Measurements from ENCODE around the gene RNF169.
"Not testable (repeated sequence)": the region's sequence is repeated elsewhere in the genome, so short reads cannot be mapped to it uniquely, and the experiment has no call there.

Gene RNF169

DNA sequence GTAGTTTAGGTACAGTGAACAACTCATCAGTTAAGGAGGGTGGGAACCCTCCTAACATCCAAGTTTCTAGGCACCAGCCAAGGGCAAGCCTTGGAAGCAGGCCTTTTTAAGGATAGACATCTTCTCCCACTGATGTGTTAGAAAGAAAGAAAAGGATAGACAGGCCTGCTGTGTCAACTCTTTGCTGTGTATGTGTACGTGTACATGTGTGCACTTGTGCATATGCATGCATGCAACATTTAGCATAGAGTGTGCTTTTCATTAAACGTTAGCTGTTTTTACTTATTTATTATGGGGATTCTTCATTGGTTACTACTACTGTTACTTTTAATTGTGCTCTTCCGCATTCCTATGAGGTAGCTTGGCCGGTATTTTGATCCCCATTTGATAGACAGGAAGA lies 36.1 kb downstream of the RNF169 start:
- DNase-seq (ENCODE audit: low spot score in 2 of 2): no peak
- Histone ChIP-seq H3K4me1 (no peaks in the 10 kb centered on the region), H3K9me3 (no peaks in the 10 kb centered on the region), H3K27me3 (ENCODE audit: low read depth) (no peaks in the 10 kb centered on the region), H3K36me3 (replicated peaks) (peaks cover 7% of the 10 kb centered on the region), H3K4me3 (no peak overlapping the region)
- in situ Hi-C loops (cut with MboI; ENCODE audit: low sequenced_read_pairs): no loop called here

DNA sequence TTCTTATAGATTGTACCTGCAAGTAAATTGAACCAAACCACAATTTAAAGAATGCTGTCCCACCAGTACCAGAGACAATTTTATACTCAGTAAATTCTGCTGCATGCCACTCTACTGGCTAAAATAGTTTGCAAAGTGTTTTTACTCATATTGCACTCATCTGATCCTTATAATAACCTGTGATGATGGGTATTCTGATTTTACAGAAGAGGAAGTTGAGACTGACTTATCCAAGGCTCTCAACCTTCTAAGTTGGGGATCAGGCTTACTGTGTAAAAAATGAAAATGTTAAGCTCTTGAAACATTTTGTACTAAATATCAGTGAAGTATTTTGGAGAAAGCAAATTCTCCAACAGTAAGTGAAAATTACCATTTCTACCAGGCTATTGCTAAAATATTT lies 37.9 kb downstream of the RNF169 start:
- DNase-seq (ENCODE audit: low spot score in 2 of 2): no peak
- H3K9me3 ChIP-seq: no peaks in the 10 kb centered on the region

DNA sequence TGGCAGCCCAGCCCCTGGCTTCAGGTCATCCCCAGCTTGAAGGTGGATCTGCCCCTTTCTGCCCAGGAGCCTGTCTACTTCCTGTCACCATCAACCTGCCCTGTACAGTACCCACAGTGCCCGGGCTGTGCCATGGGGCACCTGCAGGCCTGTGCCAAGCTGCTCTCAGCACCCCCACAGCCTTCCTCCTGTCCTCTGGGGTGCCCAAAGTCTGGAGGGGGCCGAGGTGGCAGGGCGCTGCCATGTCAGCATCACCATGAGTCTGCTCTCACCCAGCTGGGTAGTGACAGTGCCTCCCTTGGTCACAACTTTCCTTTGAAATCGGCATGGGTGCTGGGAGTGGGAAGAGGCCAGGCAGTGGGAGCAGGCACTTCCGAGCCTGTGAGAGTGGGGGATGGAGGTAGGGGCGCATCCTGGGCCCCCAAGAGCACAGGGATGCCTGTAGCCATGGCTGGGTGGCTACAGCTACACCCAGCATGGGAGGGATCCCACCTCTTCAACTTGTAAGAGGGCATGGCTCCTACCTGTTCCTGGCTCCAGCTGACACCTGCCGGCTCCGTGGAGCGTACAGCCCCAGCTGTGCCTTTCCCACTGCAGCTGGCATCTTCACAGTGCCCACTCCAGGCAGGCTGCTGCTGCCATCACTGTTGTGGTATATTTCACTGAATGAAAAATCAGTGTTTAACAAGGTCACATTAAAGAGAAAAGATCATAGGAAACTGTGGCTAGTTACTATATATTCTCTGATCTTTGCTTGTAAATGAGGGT lies 42.9 kb downstream of the RNF169 start:
- DNase-seq (ENCODE audit: low spot score in 2 of 2): no peak
- Histone ChIP-seq H3K9me3 (no peaks in the 10 kb centered on the region), H3K36me3 (replicated peaks) (peaks cover 34% of the 10 kb centered on the region), H3K4me1 (no peaks in the 10 kb centered on the region), H3K27me3 (ENCODE audit: low read depth) (no peaks in the 10 kb centered on the region), H3K4me3 (no peak overlapping the region)
- in situ Hi-C loops (cut with MboI; ENCODE audit: low sequenced_read_pairs): no loop called here

More for the DNA sequence above, 37.9 kb downstream of the RNF169 start:
- H3K36me3 ChIP-seq (replicated peaks): peaks cover 25% of the 10 kb centered on the region
- in situ Hi-C loops (cut with MboI; ENCODE audit: low sequenced_read_pairs): no loop called here
- no peaks in the 10 kb centered on the region for H3K27me3 ChIP-seq (ENCODE audit: low read depth)
- no peaks in the 10 kb centered on the region for H3K4me1 ChIP-seq
- H3K4me3 ChIP-seq: no peak overlapping the region

- H3K4me3 ChIP-seq: no peak overlapping the region
- in situ Hi-C loops (cut with MboI; ENCODE audit: low sequenced_read_pairs): no loop called here
Measured at GRCh38 chr11:74806267-74806666, 57.6 kb downstream of the RNF169 start.

GRCh38 chr11:74809801-74810200 lies 61.2 kb downstream of the RNF169 start:
- in situ Hi-C loops (cut with MboI; ENCODE audit: low sequenced_read_pairs): no loop called here
- Histone ChIP-seq H3K4me3 (no peak overlapping the region), H3K9me3 (no peaks in the 10 kb centered on the region), H3K27me3 (ENCODE audit: low read depth) (no peaks in the 10 kb centered on the region), H3K4me1 (peaks cover 4% of the 10 kb centered on the region; the same call in 1 of the 2 replicates), H3K36me3 (replicated peaks) (no peaks in the 10 kb centered on the region)
- DNase-seq (ENCODE audit: low spot score in 2 of 2): no peak

More at GRCh38 chr11:74806267-74806666, 57.6 kb downstream of the RNF169 start:
- Histone ChIP-seq H3K4me1 (peaks cover 4% of the 10 kb centered on the region; the same call in 1 of the 2 replicates), H3K36me3 (replicated peaks) (no peaks in the 10 kb centered on the region), H3K9me3 (no peaks in the 10 kb centered on the region), H3K27me3 (ENCODE audit: low read depth) (no peaks in the 10 kb centered on the region)
- no peak for DNase-seq (ENCODE audit: low spot score in 2 of 2)

- no peaks in the 10 kb centered on the region; the same call in none of the 2 replicates for H3K36me3 ChIP-seq (replicated peaks)
- H3K4me1 ChIP-seq: no peaks in the 10 kb centered on the region
- no peaks in the 10 kb centered on the region for H3K9me3 ChIP-seq
- no peak for DNase-seq (ENCODE audit: low spot score in 2 of 2)
- in situ Hi-C loops (cut with MboI; ENCODE audit: low sequenced_read_pairs): no loop called here
- no peak overlapping the region for H3K4me3 ChIP-seq
- H3K27me3 ChIP-seq (ENCODE audit: low read depth): no peaks in the 10 kb centered on the region
Measured at GRCh38 chr11:74815966-74816365, 67.3 kb downstream of the RNF169 start.

GRCh38 chr11:74816664-74817063 lies 68.0 kb downstream of the RNF169 start:
- Histone ChIP-seq H3K4me1 (no peaks in the 10 kb centered on the region), H3K36me3 (replicated peaks) (no peaks in the 10 kb centered on the region; the same call in none of the 2 replicates), H3K27me3 (ENCODE audit: low read depth) (no peaks in the 10 kb centered on the region), H3K9me3 (no peaks in the 10 kb centered on the region), H3K4me3 (no peak overlapping the region)
- in situ Hi-C loops (cut with MboI; ENCODE audit: low sequenced_read_pairs): no loop called here
- no peak for DNase-seq (ENCODE audit: low spot score in 2 of 2)

- Histone ChIP-seq H3K4me1 (no peaks in the 10 kb centered on the region), H3K4me3 (no peak overlapping the region), H3K36me3 (replicated peaks) (peaks cover 8% of the 10 kb centered on the region), H3K27me3 (ENCODE audit: low read depth) (no peaks in the 10 kb centered on the region), H3K9me3 (no peaks in the 10 kb centered on the region)
- in situ Hi-C loops (cut with MboI; ENCODE audit: low sequenced_read_pairs): no loop called here
- DNase-seq (ENCODE audit: low spot score in 2 of 2): no peak
Measured at GRCh38 chr11:74818283-74818946, 69.8 kb downstream of the RNF169 start.

GRCh38 chr11:74819400-74819799 lies 70.8 kb downstream of the RNF169 start:
- Histone ChIP-seq H3K4me1 (no peaks in the 10 kb centered on the region), H3K27me3 (ENCODE audit: low read depth) (no peaks in the 10 kb centered on the region), H3K4me3 (no peak overlapping the region), H3K9me3 (no peaks in the 10 kb centered on the region), H3K36me3 (replicated peaks) (peaks cover 8% of the 10 kb centered on the region)
- no peak for DNase-seq (ENCODE audit: low spot score in 2 of 2)
- in situ Hi-C loops (cut with MboI; ENCODE audit: low sequenced_read_pairs): no loop called here

- Histone ChIP-seq H3K27me3 (ENCODE audit: low read depth) (no peaks in the 10 kb centered on the region), H3K4me3 (no peak overlapping the region), H3K36me3 (replicated peaks) (peaks cover 8% of the 10 kb centered on the region), H3K9me3 (no peaks in the 10 kb centered on the region), H3K4me1 (no peaks in the 10 kb centered on the region)
- in situ Hi-C loops (cut with MboI; ENCODE audit: low sequenced_read_pairs): no loop called here
- DNase-seq (ENCODE audit: low spot score in 2 of 2): no peak
Measured at GRCh38 chr11:74820763-74821162, 72.1 kb downstream of the RNF169 start.

DNA sequence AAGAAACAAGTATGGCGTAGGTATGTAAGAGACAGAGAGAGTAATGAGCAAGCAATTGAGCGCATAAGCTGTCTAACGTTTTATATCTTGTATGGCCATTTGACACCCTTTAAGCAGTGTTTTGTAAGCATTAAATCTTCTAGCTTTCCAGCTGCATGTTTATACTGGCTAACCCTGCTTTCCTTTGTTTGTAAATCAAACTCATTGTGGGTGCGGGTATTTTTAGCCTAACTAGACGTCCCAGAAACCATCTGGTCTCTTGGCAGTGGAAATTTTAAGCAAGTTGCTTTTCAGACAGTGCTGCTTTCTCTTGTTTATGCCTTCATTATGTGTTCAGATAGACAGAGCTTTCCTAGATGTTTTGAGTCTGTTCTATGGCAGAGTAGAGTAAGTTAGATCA lies 73.5 kb downstream of the RNF169 start:
- Histone ChIP-seq H3K4me1 (no peaks in the 10 kb centered on the region), H3K9me3 (peaks cover 8% of the 10 kb centered on the region; the same call in 1 of the 2 replicates), H3K36me3 (replicated peaks) (peaks cover 8% of the 10 kb centered on the region), H3K4me3 (no peak overlapping the region), H3K27me3 (ENCODE audit: low read depth) (no peaks in the 10 kb centered on the region)
- DNase-seq (ENCODE audit: low spot score in 2 of 2): no peak
- in situ Hi-C loops (cut with MboI; ENCODE audit: low sequenced_read_pairs): no loop called here

GRCh38 chr11:74824285-74824982 lies 75.8 kb downstream of the RNF169 start:
- H3K4me3 ChIP-seq: no peak overlapping the region
- H3K9me3 ChIP-seq: peaks cover 9% of the 10 kb centered on the region; the same call in 1 of the 2 replicates
- DNase-seq (ENCODE audit: low spot score in 2 of 2): no peak
- H3K4me1 ChIP-seq: peaks cover 4% of the 10 kb centered on the region; the same call in 1 of the 2 replicates
- no peaks in the 10 kb centered on the region for H3K27me3 ChIP-seq (ENCODE audit: low read depth)
- peaks cover 11% of the 10 kb centered on the region for H3K36me3 ChIP-seq (replicated peaks)
- in situ Hi-C loops (cut with MboI; ENCODE audit: low sequenced_read_pairs): no loop called here

DNA sequence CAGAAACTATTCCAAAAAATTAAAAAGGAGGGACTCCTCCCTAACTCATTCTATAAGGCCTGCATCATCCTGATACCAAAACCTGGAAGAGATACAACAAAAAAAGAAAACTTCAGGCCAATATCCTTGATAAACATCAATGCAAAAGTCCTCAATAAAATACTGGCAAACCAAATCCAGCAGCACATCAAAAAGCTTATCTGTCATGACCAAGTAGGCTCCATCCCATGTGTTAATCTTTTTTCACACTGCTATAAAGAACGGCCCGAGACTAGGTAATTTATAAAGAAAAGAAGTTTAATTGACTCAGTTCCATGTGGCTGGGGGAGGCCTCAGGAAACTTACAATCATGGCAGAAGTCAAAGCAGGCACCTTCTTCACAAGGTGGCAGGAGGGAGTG lies 76.9 kb downstream of the RNF169 start:
- in situ Hi-C loops (cut with MboI; ENCODE audit: low sequenced_read_pairs); H3K4me3 ChIP-seq; H3K4me1 ChIP-seq; DNase-seq (ENCODE audit: low spot score in 2 of 2); H3K27me3 ChIP-seq (ENCODE audit: low read depth); H3K9me3 ChIP-seq: not testable (repeated sequence)
- peaks cover 11% of the 10 kb centered on the region for H3K36me3 ChIP-seq (replicated peaks)

- Histone ChIP-seq H3K36me3 (replicated peaks) (peaks cover 11% of the 10 kb centered on the region), H3K4me3 (no peak overlapping the region), H3K9me3 (peaks cover 9% of the 10 kb centered on the region; the same call in 1 of the 2 replicates), H3K4me1 (peaks cover 4% of the 10 kb centered on the region; the same call in 1 of the 2 replicates), H3K27me3 (ENCODE audit: low read depth) (no peaks in the 10 kb centered on the region)
- in situ Hi-C loops (cut with MboI; ENCODE audit: low sequenced_read_pairs): no loop called here
- no peak for DNase-seq (ENCODE audit: low spot score in 2 of 2)
Measured at GRCh38 chr11:74826901-74827300, 78.3 kb downstream of the RNF169 start.

Measured in HAP-1 (cell line).